GM18867 (cell line): Measurements from ENCODE around the gene RNFT1.
"Not testable (repeated sequence)": the region's sequence is repeated elsewhere in the genome, so short reads cannot be mapped to it uniquely, and the experiment has no call there.

Experiments
- ATAC-seq: cut with Tn5 transposase; IDR thresholded peaks from one replicate; pipeline ENCODE4 v1.9.1; 2021; ENCODE audit warnings: mild to moderate bottlenecking, moderate library complexity; ENCODE audit not compliant: unreplicated experiment

Gene RNFT1

GRCh38 chr17:59930768-59931167, 33.8 kb downstream of the RNFT1 start:
- ATAC-seq: not testable (repeated sequence)

- not testable (repeated sequence) for ATAC-seq
These were observed 34.4 kb downstream of the RNFT1 start for GRCh38 chr17:59930121-59930520.

- ATAC-seq: not testable (repeated sequence)
These were observed 43.9 kb downstream of the RNFT1 start for GRCh38 chr17:59920637-59921036.

- no peak for ATAC-seq
These were observed 48.1 kb downstream of the RNFT1 start for GRCh38 chr17:59916446-59916845.

- no peak for ATAC-seq
These were observed 50.2 kb downstream of the RNFT1 start for GRCh38 chr17:59914274-59914854.

GRCh38 chr17:59907467-59907866, 57.1 kb downstream of the RNFT1 start:
- ATAC-seq: no peak

GRCh38 chr17:59903455-59903854, 61.1 kb downstream of the RNFT1 start:
- no peak for ATAC-seq
